Omental fat pad (tissue), 4 donors: ENCODE measurements around the gene TP63. TPM values are rescaled to one million over a fixed set of nuclear protein-coding genes. Genes with fewer than 3 reads are reported as not detected.

Source experiments
- ATAC-seq: fragments of 150-250 bp; one replicate; pipeline ENCODE4 v1.9.1; 2016; ENCODE audit warnings: mild to moderate bottlenecking, moderate library complexity; ENCODE audit not compliant: low FRiP score
- DNase-seq: peaks from one replicate; pipeline ENCODE4 v3.0.0-alpha.2; 2019; ENCODE audit warnings: low spot score
- total RNA-seq, 4 donors: library from RNA; depleted of rRNA; stranded (reverse); fragments of >200 nt; gene quantifications; one replicate each; pipeline ENCODE4 v1.1.0, GENCODE V29; 2016
- TF ChIP-seq, protein P1 (sequence below), 3 donors: fragments of 450-650 bp; IDR thresholded peaks; one replicate each; pipeline ENCODE4 v1.5.1; 2016 to 2017; ENCODE audit warnings: antibody characterized with exemption in 3 of 3, mild to moderate bottlenecking in 3 of 3, moderate library complexity in 2 of 3

TP63 gene
- total RNA-seq, 4 donors from 2014 or later = 0.19 to 0.24 TPM; not detected in 2

GRCh38 chr3:189771842-189772450, 140.8 kb downstream of the TP63 start:
- DNase-seq (no peak), ATAC-seq (no peak)
- TF ChIP-seq, protein P1, sequence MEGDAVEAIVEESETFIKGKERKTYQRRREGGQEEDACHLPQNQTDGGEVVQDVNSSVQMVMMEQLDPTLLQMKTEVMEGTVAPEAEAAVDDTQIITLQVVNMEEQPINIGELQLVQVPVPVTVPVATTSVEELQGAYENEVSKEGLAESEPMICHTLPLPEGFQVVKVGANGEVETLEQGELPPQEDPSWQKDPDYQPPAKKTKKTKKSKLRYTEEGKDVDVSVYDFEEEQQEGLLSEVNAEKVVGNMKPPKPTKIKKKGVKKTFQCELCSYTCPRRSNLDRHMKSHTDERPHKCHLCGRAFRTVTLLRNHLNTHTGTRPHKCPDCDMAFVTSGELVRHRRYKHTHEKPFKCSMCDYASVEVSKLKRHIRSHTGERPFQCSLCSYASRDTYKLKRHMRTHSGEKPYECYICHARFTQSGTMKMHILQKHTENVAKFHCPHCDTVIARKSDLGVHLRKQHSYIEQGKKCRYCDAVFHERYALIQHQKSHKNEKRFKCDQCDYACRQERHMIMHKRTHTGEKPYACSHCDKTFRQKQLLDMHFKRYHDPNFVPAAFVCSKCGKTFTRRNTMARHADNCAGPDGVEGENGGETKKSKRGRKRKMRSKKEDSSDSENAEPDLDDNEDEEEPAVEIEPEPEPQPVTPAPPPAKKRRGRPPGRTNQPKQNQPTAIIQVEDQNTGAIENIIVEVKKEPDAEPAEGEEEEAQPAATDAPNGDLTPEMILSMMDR (IDR thresholded peaks at IDR 0.05) = no peak

DNA sequence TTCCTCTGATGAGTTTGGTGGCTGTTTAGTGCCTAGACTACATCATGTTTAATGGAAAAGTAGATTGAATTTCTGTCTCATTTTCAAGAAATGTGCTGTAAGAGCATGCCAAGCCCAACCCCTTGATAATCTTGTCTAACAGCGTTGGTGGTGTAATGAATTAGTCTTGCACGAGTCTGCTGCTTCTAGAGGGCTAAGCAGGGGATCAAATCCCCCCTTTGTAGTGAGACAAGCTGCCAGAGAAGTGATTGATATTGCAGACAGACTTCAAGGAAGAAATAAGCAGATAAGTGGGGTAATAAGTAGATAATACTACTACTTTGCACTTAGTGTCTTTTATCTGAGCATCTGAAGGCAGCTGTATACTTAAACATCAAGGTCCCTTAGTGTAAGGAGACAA, 141.4 kb downstream of the TP63 start:
- TF ChIP-seq, protein P1 (IDR thresholded peaks at IDR 0.05) = no peak
- ATAC-seq = peak; percentile 71
- no peak for DNase-seq

GRCh38 chr3:189773056-189773455, 141.9 kb downstream of the TP63 start:
- TF ChIP-seq, protein P1 (IDR thresholded peaks at IDR 0.05) = no peak
- ATAC-seq = no peak

GRCh38 chr3:189776149-189776824, 145.1 kb downstream of the TP63 start:
- ATAC-seq (no peak), DNase-seq (no peak)
- TF ChIP-seq, protein P1 (IDR thresholded peaks at IDR 0.05) = no peak

More at GRCh38 chr3:189773056-189773455, 141.9 kb downstream of the TP63 start:
- DNase-seq = no peak

GRCh38 chr3:189778340-189778950, 147.3 kb downstream of the TP63 start:
- ATAC-seq = no peak
- TF ChIP-seq, protein P1 (IDR thresholded peaks at IDR 0.05) = no peak
- DNase-seq = no peak

GRCh38 chr3:189779166-189779565, 148.0 kb downstream of the TP63 start:
- DNase-seq (no peak), ATAC-seq (no peak)
- TF ChIP-seq, protein P1 (IDR thresholded peaks at IDR 0.05) = no peak
